Kidney (tissue), 14 donors: ENCODE data around the gene TRRAP. TPM values are rescaled to one million over a fixed set of nuclear protein-coding genes. Genes with fewer than 3 reads are reported as not detected.

Source experiments
- DNase-seq, 5 donors: peaks; one replicate each; pipeline ENCODE4 v3.0.0-alpha.2; 2013 to 2020
- FAIRE-seq: peaks from 2 replicates; lab custom pipeline; 2012; peaks lifted over from hg19 to GRCh38; lab: Jason Lieb, UNC
- H3K27ac ChIP-seq, 2 donors: one replicate each; pipeline ENCODE4 v1.7.0; 2013; ENCODE audit warnings: low read depth in 2 of 2, low read length in 2 of 2, inconsistent platforms in 1 of 2
- H3K27me3 ChIP-seq: one replicate; pipeline ENCODE4 v1.7.1; 2013; ENCODE audit warnings: low read length, inconsistent platforms; ENCODE audit not compliant: control insufficient read depth, insufficient read depth
- H3K36me3 ChIP-seq, 3 donors: one replicate each; pipeline versions ENCODE4 v1.7.0 to v1.7.1; 2013; ENCODE audit warnings: low read length in 3 of 3, control low read depth in 1 of 3, inconsistent platforms in 1 of 3; ENCODE audit not compliant: insufficient read depth in 3 of 3, control insufficient read depth in 2 of 3
- H3K4me1 ChIP-seq, 3 donors: one replicate each; pipeline versions ENCODE4 v1.7.0 to v1.7.1; 2013; ENCODE audit warnings: low read length in 3 of 3, inconsistent platforms in 1 of 3, low read depth in 1 of 3; ENCODE audit not compliant: control insufficient read depth in 2 of 3, insufficient read depth in 2 of 3
- H3K4me3 ChIP-seq, 3 donors: one replicate each; pipeline versions ENCODE4 v1.7.0 to v1.8.1; 2013; ENCODE audit warnings: low read length in 3 of 3, control low read depth in 1 of 3, inconsistent platforms in 1 of 3
- H3K9ac ChIP-seq, 3 donors: one replicate each; pipeline versions ENCODE4 v1.7.0 to v1.7.1; 2013; ENCODE audit warnings: low read length in 3 of 3, control low read depth in 1 of 3, inconsistent platforms in 1 of 3
- H3K9me3 ChIP-seq, 3 donors: one replicate each; pipeline versions ENCODE4 v1.7.0 to v1.7.1; 2013; ENCODE audit warnings: low read length in 3 of 3, control low read depth in 1 of 3, inconsistent platforms in 1 of 3; ENCODE audit not compliant: control insufficient read depth in 2 of 3, insufficient read depth in 1 of 3
- intact Hi-C: fragments of 100-400 bp; cut with DNase I; formaldehyde crosslinking; loops from one replicate; pipeline ENCODE4 v1.11.1; 2022
- polyA plus RNA-seq: library from polyadenylated mRNA; stranded (reverse); fragments of 350-450 nt; fragmentation: Illumina TruSeq; extraction: RNeasy Lipid Tissue Mini Kit (QIAGEN cat#74804); gene quantifications from one replicate; pipeline ENCODE4 v1.2.3, GENCODE V29; 2014; ENCODE audit warnings: low read depth, low replicate concordance; ENCODE audit not compliant: insufficient read depth
- total RNA-seq: library from RNA; stranded (reverse); fragmentation: NEBNext Ultra II Directional; extraction: Animal tissue kit (Norgen Biotek cat#: 25700); gene quantifications from one replicate; pipeline ENCODE4 v1.2.1, GENCODE V29; 2021
- TF ChIP-seq, protein P1 (sequence below): IDR thresholded peaks from 3 replicates; pipeline ENCODE4 v1.5.1; 2012; ENCODE audit warnings: mild to moderate bottlenecking, moderate library complexity, borderline replicate concordance; ENCODE audit not compliant: insufficient read depth; ENCODE audit errors: extremely low read depth
- donor health status: control.
- donor health status: control.
- donor health status: control.
- donor health status: control.
- donor health status: control.
- donor health status: DM: yes; HTN: yes; CAD: no.
- donor health status: Normal renal cell carcinoma (clear cell type).

TRRAP gene
- total and polyA plus RNA-seq, 2 donors from 2014 or later = 7.0 to 47.7 TPM

DNA sequence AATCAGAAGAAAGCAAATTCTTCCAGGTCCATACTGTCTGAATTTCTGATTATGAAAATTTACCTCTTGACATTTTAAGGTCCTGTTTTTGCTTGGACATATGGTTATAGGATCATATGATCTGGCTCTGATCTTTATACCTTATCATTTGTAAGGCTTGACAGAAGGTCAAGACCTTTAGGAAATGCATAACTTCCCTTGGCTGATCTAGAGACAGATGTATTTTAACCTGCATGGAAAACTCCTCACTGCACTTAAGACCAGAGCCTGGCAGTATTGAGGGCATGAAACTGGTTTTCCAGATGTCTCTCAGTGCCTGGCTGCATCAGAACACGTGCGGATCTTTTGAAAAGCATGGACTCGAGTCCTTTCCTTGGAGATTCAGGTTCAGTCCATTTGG, 55.9 kb downstream of the TRRAP start:
- Histone ChIP-seq H3K9ac (no peak overlapping the region), H3K4me1 (no peaks in the 10 kb centered on the region), H3K9me3 (no peaks in the 10 kb centered on the region), H3K27me3 (no peaks in the 10 kb centered on the region), H3K27ac (no peak overlapping the region), H3K4me3 (no peak overlapping the region), H3K36me3 (peaks cover 16 to 78% (median 40%) of the 10 kb centered on the region in 3 donors)
- FAIRE-seq (no peak), DNase-seq (no peak)
- TF ChIP-seq, protein P1, sequence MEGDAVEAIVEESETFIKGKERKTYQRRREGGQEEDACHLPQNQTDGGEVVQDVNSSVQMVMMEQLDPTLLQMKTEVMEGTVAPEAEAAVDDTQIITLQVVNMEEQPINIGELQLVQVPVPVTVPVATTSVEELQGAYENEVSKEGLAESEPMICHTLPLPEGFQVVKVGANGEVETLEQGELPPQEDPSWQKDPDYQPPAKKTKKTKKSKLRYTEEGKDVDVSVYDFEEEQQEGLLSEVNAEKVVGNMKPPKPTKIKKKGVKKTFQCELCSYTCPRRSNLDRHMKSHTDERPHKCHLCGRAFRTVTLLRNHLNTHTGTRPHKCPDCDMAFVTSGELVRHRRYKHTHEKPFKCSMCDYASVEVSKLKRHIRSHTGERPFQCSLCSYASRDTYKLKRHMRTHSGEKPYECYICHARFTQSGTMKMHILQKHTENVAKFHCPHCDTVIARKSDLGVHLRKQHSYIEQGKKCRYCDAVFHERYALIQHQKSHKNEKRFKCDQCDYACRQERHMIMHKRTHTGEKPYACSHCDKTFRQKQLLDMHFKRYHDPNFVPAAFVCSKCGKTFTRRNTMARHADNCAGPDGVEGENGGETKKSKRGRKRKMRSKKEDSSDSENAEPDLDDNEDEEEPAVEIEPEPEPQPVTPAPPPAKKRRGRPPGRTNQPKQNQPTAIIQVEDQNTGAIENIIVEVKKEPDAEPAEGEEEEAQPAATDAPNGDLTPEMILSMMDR = no peak
- intact Hi-C loops = no loop called here

DNA sequence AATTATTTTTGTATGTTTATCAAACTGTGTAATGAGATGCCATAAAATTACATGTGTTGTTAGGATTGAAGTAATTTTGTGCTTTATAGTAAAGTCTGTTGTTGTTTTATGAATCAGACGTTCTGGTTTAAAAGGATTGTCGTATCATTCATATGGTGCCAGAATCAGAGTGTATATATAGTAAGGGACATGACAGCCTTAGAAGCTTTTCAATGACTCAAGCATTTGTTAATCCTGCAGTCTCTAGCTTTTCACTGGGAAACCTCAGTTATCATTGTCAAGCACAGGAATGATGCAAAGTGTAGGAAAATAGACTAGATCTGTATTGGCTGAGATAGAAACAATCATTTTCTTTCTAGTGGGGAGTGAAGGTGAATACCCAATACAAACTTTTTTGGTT, 57.5 kb downstream of the TRRAP start:
- no peak overlapping the region for H3K4me3 ChIP-seq
- H3K27ac ChIP-seq = no peak overlapping the region
- intact Hi-C loops = no loop called here
- no peaks in the 10 kb centered on the region for H3K27me3 ChIP-seq
- H3K36me3 ChIP-seq = peaks cover 16 to 80% (median 44%) of the 10 kb centered on the region in 3 donors
- FAIRE-seq = no peak
- H3K9ac ChIP-seq = no peak overlapping the region
- TF ChIP-seq, protein P1 = no peak
- H3K4me1 ChIP-seq = no peaks in the 10 kb centered on the region
- no peak for DNase-seq
- no peaks in the 10 kb centered on the region for H3K9me3 ChIP-seq

DNA sequence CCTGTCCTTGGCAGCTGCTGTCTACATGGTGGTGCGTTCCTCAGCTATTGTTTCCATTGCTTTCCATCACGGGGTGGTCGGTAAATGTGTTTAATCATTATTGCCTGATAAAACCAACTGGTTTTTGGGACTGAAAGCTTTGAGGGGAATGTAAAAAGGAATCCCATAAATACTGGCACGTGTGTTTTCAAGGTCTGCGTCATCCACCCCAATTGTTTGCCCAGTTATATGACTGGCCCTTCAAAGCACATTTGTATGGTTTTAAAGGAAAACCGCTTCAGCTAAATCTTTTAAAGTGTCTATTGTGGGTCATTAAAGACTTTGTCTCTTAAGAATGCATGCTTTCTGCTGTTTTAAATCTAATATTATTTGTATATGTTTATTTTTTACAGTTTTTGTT, 65.0 kb downstream of the TRRAP start:
- no peak overlapping the region for H3K9ac ChIP-seq
- H3K4me1 ChIP-seq = no peaks in the 10 kb centered on the region
- no peaks in the 10 kb centered on the region for H3K27me3 ChIP-seq
- intact Hi-C loops = no loop called here
- FAIRE-seq = no peak
- TF ChIP-seq, protein P1 = no peak
- no peak overlapping the region for H3K27ac ChIP-seq
- no peak overlapping the region for H3K4me3 ChIP-seq
- peaks cover 12 to 64% (median 52%) of the 10 kb centered on the region in 3 donors for H3K36me3 ChIP-seq
- no peaks in the 10 kb centered on the region for H3K9me3 ChIP-seq
- DNase-seq = no peak

DNA sequence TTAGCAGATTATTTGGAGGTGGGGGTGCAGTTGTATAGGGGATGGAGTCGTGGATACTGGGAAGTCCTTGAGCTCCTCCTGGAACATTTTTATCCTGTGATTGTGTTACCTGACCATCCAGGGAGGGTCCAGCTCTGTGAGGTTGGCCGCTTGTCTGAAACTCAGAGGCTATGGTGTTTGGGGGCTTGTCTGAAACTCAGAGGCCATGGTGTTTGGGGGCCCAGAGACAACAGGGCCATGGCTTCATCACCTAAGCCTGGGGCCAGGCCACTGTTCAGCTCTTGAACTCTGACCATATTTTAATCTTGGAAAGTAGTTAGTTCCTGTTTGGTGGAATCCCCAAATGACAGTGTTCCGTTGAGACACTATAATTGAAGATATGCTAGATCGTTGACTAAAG, 66.1 kb downstream of the TRRAP start:
- H3K4me1 ChIP-seq = no peaks in the 10 kb centered on the region
- FAIRE-seq = no peak
- no peak overlapping the region for H3K9ac ChIP-seq
- H3K4me3 ChIP-seq = no peak overlapping the region
- H3K27ac ChIP-seq = no peak overlapping the region
- TF ChIP-seq, protein P1 = no peak
- H3K9me3 ChIP-seq = no peaks in the 10 kb centered on the region
- intact Hi-C loops = no loop called here
- peaks cover 14 to 62% (median 48%) of the 10 kb centered on the region in 3 donors for H3K36me3 ChIP-seq
- DNase-seq = no peak
- H3K27me3 ChIP-seq = no peaks in the 10 kb centered on the region
